H9 (cell line): Measurements from ENCODE around the gene API5. TPM values are rescaled to one million over a fixed set of nuclear protein-coding genes. Genes with fewer than 3 reads are reported as not detected.
A peak's percentile ranks its signal among the peaks of the same experiment; 100 is the strongest.

Experiments used
- DNase-seq: peaks from one replicate; pipeline ENCODE4 v3.0.0-alpha.2; 2017
- H2AFZ ChIP-seq: one replicate; pipeline ENCODE4 v1.6.1; 2013; ENCODE audit warnings: mild to moderate bottlenecking, low read length, control low read depth, moderate library complexity
- H2AK5ac ChIP-seq: 2 replicates; pipeline ENCODE4 v1.6.1; 2013; ENCODE audit warnings: low read length, control low read depth, mixed read lengths; ENCODE audit not compliant: insufficient read length
- H2BK120ac ChIP-seq: one replicate; pipeline ENCODE4 v1.6.1; 2013; ENCODE audit warnings: low read depth, mild to moderate bottlenecking, low read length, control low read depth, inconsistent platforms; ENCODE audit not compliant: poor library complexity, severe bottlenecking
- H2BK12ac ChIP-seq: 2 replicates; pipeline ENCODE4 v1.6.1; 2013; ENCODE audit warnings: low read length, control low read depth, mixed read lengths, low read depth; ENCODE audit not compliant: insufficient read length
- H2BK15ac ChIP-seq: 2 replicates; pipeline ENCODE4 v1.6.1; 2013; ENCODE audit warnings: low read depth, low read length, control low read depth
- H2BK20ac ChIP-seq: one replicate; pipeline ENCODE4 v1.6.1; 2013; ENCODE audit warnings: low read depth, mild to moderate bottlenecking, low read length, control low read depth, inconsistent platforms; ENCODE audit not compliant: poor library complexity, severe bottlenecking
- H2BK5ac ChIP-seq: 2 replicates; pipeline ENCODE4 v1.6.1; 2013; ENCODE audit warnings: low read length, control low read depth, mixed read lengths; ENCODE audit not compliant: insufficient read length
- H3K14ac ChIP-seq: 2 replicates; pipeline ENCODE4 v1.6.1; 2013; ENCODE audit warnings: low read length, control low read depth; ENCODE audit not compliant: insufficient read depth
- H3K18ac ChIP-seq: 2 replicates; pipeline ENCODE4 v1.6.1; 2013; ENCODE audit warnings: low read depth, mild to moderate bottlenecking, mixed read lengths, low read length, control low read depth; ENCODE audit not compliant: insufficient read length
- H3K23ac ChIP-seq: 2 replicates; pipeline ENCODE4 v1.6.1; 2013; ENCODE audit warnings: low read length, control low read depth, mixed read lengths, low read depth; ENCODE audit not compliant: insufficient read length
- H3K23me2 ChIP-seq: 2 replicates; pipeline ENCODE4 v1.6.1; 2013; ENCODE audit warnings: low read depth, mild to moderate bottlenecking, mixed read lengths, low read length, control low read depth; ENCODE audit not compliant: insufficient read length, poor library complexity, severe bottlenecking
- H3K27ac ChIP-seq: 2 replicates; pipeline ENCODE4 v1.5.1; 2013; ENCODE audit warnings: low read length, control low read depth, mixed read lengths, low read depth; ENCODE audit not compliant: insufficient read length
- H3K27me3 ChIP-seq: 2 replicates; pipeline ENCODE4 v1.6.1; 2013; ENCODE audit warnings: low read length, control low read depth, inconsistent platforms; ENCODE audit not compliant: insufficient read depth
- H3K4ac ChIP-seq: 2 replicates; pipeline ENCODE4 v1.6.1; 2013; ENCODE audit warnings: low read depth, mild to moderate bottlenecking, control low read depth, inconsistent platforms, low read length, moderate library complexity
- H3K4me1 ChIP-seq: 2 replicates; pipeline ENCODE4 v1.6.1; 2013; ENCODE audit warnings: low read length, control low read depth, inconsistent platforms; ENCODE audit not compliant: insufficient read depth
- H3K4me2 ChIP-seq: 2 replicates; pipeline ENCODE4 v1.6.1; 2013; ENCODE audit warnings: low read length, control low read depth, mixed read lengths; ENCODE audit not compliant: insufficient read length, insufficient read depth
- H3K56ac ChIP-seq: 2 replicates; pipeline ENCODE4 v1.6.1; 2013; ENCODE audit warnings: low read depth, mild to moderate bottlenecking, mixed read lengths, low read length, control low read depth; ENCODE audit not compliant: insufficient read length
- H3K79me1 ChIP-seq: 2 replicates; pipeline ENCODE4 v1.6.1; 2013; ENCODE audit warnings: low read depth, mild to moderate bottlenecking, moderate library complexity, low read length, control low read depth, inconsistent platforms; ENCODE audit not compliant: insufficient read depth, poor library complexity, severe bottlenecking
- H3K79me2 ChIP-seq: 2 replicates; pipeline ENCODE4 v1.6.1; 2013; ENCODE audit warnings: low read length, control low read depth, inconsistent platforms; ENCODE audit not compliant: insufficient read depth
- H3K9ac ChIP-seq: 2 replicates; pipeline ENCODE4 v1.6.1; 2013; ENCODE audit warnings: low read length, control low read depth, mixed read lengths; ENCODE audit not compliant: insufficient read length; ENCODE audit errors: extremely low read depth
- H3K9me3 ChIP-seq: one replicate; pipeline ENCODE4 v1.6.1; 2013; ENCODE audit warnings: low read depth, low read length, inconsistent platforms; ENCODE audit not compliant: control insufficient read depth
- H3T11ph ChIP-seq: one replicate; pipeline ENCODE4 v1.6.1; 2013; ENCODE audit warnings: mild to moderate bottlenecking, low read length, control low read depth, inconsistent platforms
- H4K20me1 ChIP-seq: one replicate; pipeline ENCODE4 v1.6.1; 2013; ENCODE audit not compliant: control insufficient read depth, insufficient read length, insufficient read depth
- H4K5ac ChIP-seq: 2 replicates; pipeline ENCODE4 v1.6.1; 2013; ENCODE audit warnings: low read depth, mild to moderate bottlenecking, mixed read lengths, low read length, control low read depth; ENCODE audit not compliant: insufficient read length
- H4K8ac ChIP-seq: replicated peaks from 2 replicates; pipeline ENCODE4 v1.6.1; 2013; ENCODE audit warnings: low read length, control low read depth, mixed read lengths, low read depth; ENCODE audit not compliant: insufficient read length
- H4K91ac ChIP-seq: 2 replicates; pipeline ENCODE4 v1.6.1; 2013; ENCODE audit warnings: low read depth, mild to moderate bottlenecking, moderate library complexity, mixed read lengths, low read length, control low read depth; ENCODE audit not compliant: insufficient read length
- H3K27ac Mint-ChIP-seq, 3 experiments: 2 replicates in 2 of 3; 3 replicates in 1 of 3; pipeline ENCODE4 v1.8.0; 2020 to 2021; ENCODE audit warnings: mixed read lengths in 3 of 3, mild to moderate bottlenecking in 1 of 3, moderate library complexity in 1 of 3
- H3K27me3 Mint-ChIP-seq: 2 replicates; pipeline ENCODE4 v1.8.0; 2021; ENCODE audit warnings: low read depth, mild to moderate bottlenecking, moderate library complexity, mixed read lengths
- H3K36me3 Mint-ChIP-seq, 3 experiments: 2 replicates in 2 of 3; 3 replicates in 1 of 3; pipeline ENCODE4 v1.8.0; 2020 to 2021; ENCODE audit warnings: low read depth in 3 of 3, mixed read lengths in 3 of 3; ENCODE audit not compliant: insufficient read depth in 1 of 3
- H3K4me1 Mint-ChIP-seq, 2 experiments: 2 replicates each; pipeline ENCODE4 v1.8.0; 2020; ENCODE audit warnings: mixed read lengths in 2 of 2
- H3K4me3 Mint-ChIP-seq, 2 experiments: 2 replicates in 1 of 2; 3 replicates in 1 of 2; pipeline ENCODE4 v1.8.0; 2020 to 2021; ENCODE audit warnings: mild to moderate bottlenecking in 2 of 2, mixed read lengths in 2 of 2, moderate library complexity in 1 of 2
- H3K9me3 Mint-ChIP-seq, 2 experiments: 2 replicates in 1 of 2; 3 replicates in 1 of 2; pipeline ENCODE4 v1.8.0; 2020; ENCODE audit warnings: mild to moderate bottlenecking in 2 of 2, mixed read lengths in 2 of 2, moderate library complexity in 1 of 2
- WGBS: extraction: QIAGEN DNeasy Blood & Tissue Kit; methylation state at CpG from one replicate; pipeline ENCODE4 v1.1.7; 2013; ENCODE audit warnings: missing lambda C conversion rate, low lambda C conversion rate, mixed read lengths; ENCODE audit not compliant: insufficient read length; ENCODE audit errors: extremely low coverage; 5-methylcytosine and 5-hydroxymethylcytosine counted together
- total RNA-seq: library from RNA; stranded (reverse); gene quantifications from 2 replicates; pipeline ENCODE4 v1.2.1, GENCODE V29; 2021
- TF ChIP-seq, protein P1 (sequence below): fragments of 200-600 bp; sonication (generic); conservative IDR thresholded peaks from 3 replicates; pipeline ENCODE4 v1.8.0; 2021; ENCODE audit warnings: antibody characterized with exemption, mild to moderate bottlenecking

API5 gene
- total RNA-seq, 1 experiment from 2014 or later = 147 TPM

DNA sequence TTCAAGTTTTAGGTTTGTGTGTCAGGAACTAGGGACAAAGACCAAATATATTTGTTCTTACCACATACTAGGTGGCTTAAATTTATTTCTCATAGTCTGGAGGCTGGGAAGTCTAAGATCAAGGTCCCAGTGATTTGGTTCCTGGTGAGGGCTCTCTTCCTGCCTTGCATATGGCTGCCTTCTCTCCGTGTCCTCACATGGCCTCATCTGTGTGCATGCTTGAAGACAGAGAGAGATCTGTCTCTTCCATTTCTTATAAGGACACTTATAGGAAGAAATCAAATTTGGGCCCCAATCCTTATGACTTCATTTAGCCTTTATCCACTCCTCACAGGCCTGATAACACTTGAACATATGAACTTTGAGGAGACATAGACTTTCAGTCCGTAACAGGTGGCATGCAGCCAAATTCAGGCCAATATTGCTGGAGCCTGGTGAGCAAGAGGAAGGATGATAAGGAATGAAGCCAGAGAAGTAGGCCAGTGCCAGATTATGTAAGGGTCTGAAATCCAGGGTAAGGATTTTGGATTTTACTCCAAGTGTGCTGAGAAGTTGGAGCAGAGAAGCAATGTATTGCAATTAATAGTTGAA, 82.1 kb downstream of the API5 start:
- H4K8ac ChIP-seq = no peak overlapping the region
- no peaks in the 10 kb centered on the region for H3K9me3 Mint-ChIP-seq
- peaks cover 38 to 80% (median 77%) of the 10 kb centered on the region in 3 experiments for H3K36me3 Mint-ChIP-seq
- no peak overlapping the region for H4K5ac ChIP-seq
- H2AFZ ChIP-seq = no peak overlapping the region
- peaks cover 2% of the 10 kb centered on the region; the same call in 1 of the 2 replicates for H3K4me1 ChIP-seq
- TF ChIP-seq, protein P1, sequence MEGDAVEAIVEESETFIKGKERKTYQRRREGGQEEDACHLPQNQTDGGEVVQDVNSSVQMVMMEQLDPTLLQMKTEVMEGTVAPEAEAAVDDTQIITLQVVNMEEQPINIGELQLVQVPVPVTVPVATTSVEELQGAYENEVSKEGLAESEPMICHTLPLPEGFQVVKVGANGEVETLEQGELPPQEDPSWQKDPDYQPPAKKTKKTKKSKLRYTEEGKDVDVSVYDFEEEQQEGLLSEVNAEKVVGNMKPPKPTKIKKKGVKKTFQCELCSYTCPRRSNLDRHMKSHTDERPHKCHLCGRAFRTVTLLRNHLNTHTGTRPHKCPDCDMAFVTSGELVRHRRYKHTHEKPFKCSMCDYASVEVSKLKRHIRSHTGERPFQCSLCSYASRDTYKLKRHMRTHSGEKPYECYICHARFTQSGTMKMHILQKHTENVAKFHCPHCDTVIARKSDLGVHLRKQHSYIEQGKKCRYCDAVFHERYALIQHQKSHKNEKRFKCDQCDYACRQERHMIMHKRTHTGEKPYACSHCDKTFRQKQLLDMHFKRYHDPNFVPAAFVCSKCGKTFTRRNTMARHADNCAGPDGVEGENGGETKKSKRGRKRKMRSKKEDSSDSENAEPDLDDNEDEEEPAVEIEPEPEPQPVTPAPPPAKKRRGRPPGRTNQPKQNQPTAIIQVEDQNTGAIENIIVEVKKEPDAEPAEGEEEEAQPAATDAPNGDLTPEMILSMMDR = no peak
- H3K27me3 Mint-ChIP-seq = no peaks in the 10 kb centered on the region
- no peaks in the 10 kb centered on the region for H3K9me3 ChIP-seq
- H3K23ac ChIP-seq = no peak overlapping the region
- no peak overlapping the region for H3K4me3 Mint-ChIP-seq
- no peaks in the 10 kb centered on the region for H4K20me1 ChIP-seq
- H2BK15ac ChIP-seq = no peak overlapping the region
- H3K27ac ChIP-seq = no peak overlapping the region
- no peak overlapping the region for H3K56ac ChIP-seq
- no peak overlapping the region for H2AK5ac ChIP-seq
- H2BK5ac ChIP-seq = no peak overlapping the region
- DNase-seq = no peak
- H3K18ac ChIP-seq = no peak overlapping the region
- no peak overlapping the region for H3K9ac ChIP-seq
- no peak overlapping the region for H4K91ac ChIP-seq
- no peak overlapping the region for H3K4me2 ChIP-seq
- peaks cover 12 to 13% of the 10 kb centered on the region in 2 experiments for H3K4me1 Mint-ChIP-seq
- H3T11ph ChIP-seq = no peak overlapping the region
- no peaks in the 10 kb centered on the region for H3K79me2 ChIP-seq
- no peaks in the 10 kb centered on the region for H3K27me3 ChIP-seq
- no peak overlapping the region for H2BK12ac ChIP-seq
- peak overlapping the region in 2 of 3 experiments; percentile 68 to 72; a peak in 2 of 7 replicates for H3K27ac Mint-ChIP-seq
- no peak overlapping the region for H2BK20ac ChIP-seq
- H2BK120ac ChIP-seq = no peak overlapping the region
- no peak overlapping the region for H3K4ac ChIP-seq
- no peaks in the 10 kb centered on the region for H3K79me1 ChIP-seq
- no peak overlapping the region for H3K14ac ChIP-seq
- no CpG with 5 or more reads among the region's 2 CpGs for WGBS
- H3K23me2 ChIP-seq = no peaks in the 10 kb centered on the region

Other genes with a start within 250 kb of the API5 start
- 65.6 and 68.5 TPM in 2 replicates for gene TTC17, start 46.9 kb downstream of the API5 start, total RNA-seq